Tibial artery (tissue), 4 donors: ENCODE measurements around the gene FOXRED2.

ENCODE experiments used
- DNase-seq, 2 donors: peaks; one replicate each; pipeline ENCODE4 v3.0.0-alpha.2; 2019
- H3K27ac ChIP-seq, 2 donors: fragments of 200-600 bp; sonication (generic) in 1 of 2; 1 replicate in 1 of 2; 2 replicates in 1 of 2; pipeline ENCODE4 v1.5.1; 2018 to 2019; ENCODE audit warnings: mild to moderate bottlenecking in 1 of 2
- H3K27me3 ChIP-seq, 2 donors: fragments of 200-600 bp; sonication (generic) in 1 of 2; one replicate each; pipeline versions ENCODE4 v1.5.1 to v1.6.0; 2016 to 2019
- H3K36me3 ChIP-seq, 3 donors: fragments of 200-600 bp; sonication (generic) in 2 of 3; one replicate each; pipeline ENCODE4 v1.5.1; 2016 to 2019; ENCODE audit warnings: mild to moderate bottlenecking in 2 of 3
- H3K4me1 ChIP-seq, 4 donors: fragments of 200-600 bp; sonication (generic) in 2 of 4; 1 replicate in 3 of 4; 2 replicates in 1 of 4; pipeline ENCODE4 v1.5.1; 2016 to 2019
- H3K4me3 ChIP-seq, 2 donors: fragments of 200-600 bp; sonication (generic) in 1 of 2; 1 replicate in 1 of 2; 2 replicates in 1 of 2; pipeline ENCODE4 v1.5.1; 2018 to 2019; ENCODE audit warnings: mild to moderate bottlenecking in 2 of 2
- H3K9me3 ChIP-seq, 3 donors: fragments of 200-600 bp; sonication (generic) in 1 of 3; one replicate each; pipeline ENCODE4 v1.5.1; 2016 to 2019
- CTCF ChIP-seq, 2 experiments: fragments of 200-600 bp in 1 of 2; fragments of 450-650 bp in 1 of 2; IDR thresholded peaks; one replicate each; pipeline ENCODE4 v1.5.1; 2017 to 2019; ENCODE audit warnings: antibody characterized with exemption in 2 of 2, mild to moderate bottlenecking in 1 of 2, moderate library complexity in 1 of 2
- intact Hi-C: fragments of 100-400 bp; cut with DNase I; formaldehyde crosslinking; loops from one replicate; pipeline ENCODE4 v1.15.0; 2023; ENCODE audit warnings: low total_unique reads

FOXRED2 gene

GRCh38 chr22:36486619-36487384 is 20.0 kb downstream of the FOXRED2 start:
- peak; percentile 66 to 69 for TF ChIP-seq CTCF (IDR thresholded peaks at IDR 0.05)
- H3K9me3 ChIP-seq: no peaks in the 10 kb centered on the region
- peaks cover 0 to 5% (median 2%) of the 10 kb centered on the region in 4 donors for H3K4me1 ChIP-seq
- H3K36me3 ChIP-seq: peaks cover 7 to 32% (median 14%) of the 10 kb centered on the region in 3 donors
- no peaks in the 10 kb centered on the region for H3K27me3 ChIP-seq
- DNase-seq: no peak
- no peak overlapping the region for H3K4me3 ChIP-seq
- no peak overlapping the region for H3K27ac ChIP-seq
- intact Hi-C loops: no loop called here

GRCh38 chr22:36481393-36482168 is 25.3 kb downstream of the FOXRED2 start, which contains the start of gene TXN2:
TSS of gene TXN2 (minus strand) at chr22:36481640. CDS start at chr22:36480837, 803 bp downstream.
- intact Hi-C loops: no loop called here
- Histone ChIP-seq H3K36me3 (peaks cover 17 to 39% (median 33%) of the 10 kb centered on the region in 3 donors), H3K27ac (peak within 1 kb of the TSS; percentile 92 to 99), H3K4me3 (peak within 1 kb of the TSS; percentile 82 to 85), H3K9me3 (no peaks in the 10 kb centered on the region), H3K4me1 (peaks cover 4 to 15% (median 13%) of the 10 kb centered on the region in 4 donors), H3K27me3 (no peaks in the 10 kb centered on the region)
- TF ChIP-seq CTCF (IDR thresholded peaks at IDR 0.05): no peak
- peak; percentile 98 to 99 for DNase-seq

- Histone ChIP-seq H3K36me3 (peaks cover 23 to 45% (median 39%) of the 10 kb centered on the region in 3 donors), H3K27ac (peak overlapping the region; percentile 92 to 99), H3K4me3 (peak overlapping the region; percentile 82 to 85), H3K4me1 (peaks cover 4 to 15% (median 13%) of the 10 kb centered on the region in 4 donors), H3K9me3 (no peaks in the 10 kb centered on the region), H3K27me3 (no peaks in the 10 kb centered on the region)
- intact Hi-C loops: no loop called here
- no peak for TF ChIP-seq CTCF (IDR thresholded peaks at IDR 0.05)
- DNase-seq: no peak
Observed at GRCh38 chr22:36480941-36481392, 25.9 kb downstream of the FOXRED2 start.

GRCh38 chr22:36478966-36479365 is 27.9 kb downstream of the FOXRED2 start:
- Histone ChIP-seq H3K4me3 (no peak overlapping the region), H3K27ac (no peak overlapping the region), H3K36me3 (peaks cover 36 to 65% (median 58%) of the 10 kb centered on the region in 3 donors), H3K9me3 (no peaks in the 10 kb centered on the region), H3K27me3 (no peaks in the 10 kb centered on the region), H3K4me1 (peaks cover 4 to 24% (median 14%) of the 10 kb centered on the region in 4 donors)
- no peak for DNase-seq
- intact Hi-C loops: no loop called here
- no peak for TF ChIP-seq CTCF (IDR thresholded peaks at IDR 0.05)

GRCh38 chr22:36475341-36475740 is 31.5 kb downstream of the FOXRED2 start:
- no peak for TF ChIP-seq CTCF (IDR thresholded peaks at IDR 0.05)
- Histone ChIP-seq H3K27ac (no peak overlapping the region), H3K4me3 (no peak overlapping the region), H3K4me1 (peaks cover 2 to 49% (median 14%) of the 10 kb centered on the region in 4 donors), H3K9me3 (no peaks in the 10 kb centered on the region), H3K27me3 (no peaks in the 10 kb centered on the region), H3K36me3 (peaks cover 36 to 95% (median 61%) of the 10 kb centered on the region in 3 donors)
- intact Hi-C loops: no loop called here
- no peak for DNase-seq
